Right hindlimb (tissue), 1 donor: ENCODE measurements around the gene KCNS1.
A peak's percentile ranks its signal among the peaks of the same experiment; 100 is the strongest.

Source experiments
- DNase-seq: peaks from one replicate; pipeline ENCODE4 v3.0.0-alpha.2; 2018

KCNS1 gene

GRCh38 chr20:45044601-45045000, 56.3 kb downstream of the KCNS1 start:
- DNase-seq: no peak

GRCh38 chr20:45044084-45044573, 56.8 kb downstream of the KCNS1 start:
- DNase-seq: peak; percentile 40

- DNase-seq: no peak
These were observed 57.9 kb downstream of the KCNS1 start for GRCh38 chr20:45042978-45043377.
